K562 (cell line): ENCODE results near the gene RABL3. TPM values are rescaled to one million over a fixed set of nuclear protein-coding genes. Genes with fewer than 3 reads are reported as not detected.

ENCODE experiments used
- ATAC-seq: fragments of 200-7000 bp; cut with Tn5 transposase; 3 replicates; pipeline ENCODE4 v1.9.1; 2020; ENCODE audit warnings: moderate library complexity
- BruUV-seq: library from RNA; stranded (reverse); fragments of 400-500 nt; replicated peaks from 2 replicates; lab custom pipeline; 2021; lab: Mats Ljungman, UMichigan
- CTCF ChIA-PET: fragments of 300-600 bp; formaldehyde crosslinking; extraction: SDS; loops from one replicate; lab custom pipeline; 2021; ENCODE audit warnings: low intra/inter-chr PET ratio; lab: Yijun Ruan, JAX
- POLR2A ChIA-PET: fragments of 300-600, 350-650 bp; sonication (Branson Sonifier 250); formaldehyde crosslinking; extraction: SDS; loops from one replicate; lab custom pipeline; 2021; ENCODE audit warnings: antibody characterized with exemption, inconsistent platforms; lab: Yijun Ruan, JAX
- DNase-seq, 4 experiments: peaks; one replicate each; pipeline versions ENCODE4 v3.0.0 to v3.0.0-alpha.2; 2011 to 2018; ENCODE audit warnings: low spot score in 3 of 4, mixed read lengths in 3 of 4; ENCODE audit errors: extremely low read depth in 1 of 4
- FAIRE-seq: peaks from 2 replicates; lab custom pipeline; 2011; peaks lifted over from hg19 to GRCh38; lab: Jason Lieb, UNC
- H2AFZ ChIP-seq: 2 replicates; pipeline ENCODE4 v1.6.0; 2011; ENCODE audit warnings: low read depth, low read length, control low read depth, inconsistent platforms
- H3K27ac ChIP-seq: fragments of 200-600 bp; 3 replicates; pipeline ENCODE4 v1.8.0; 2011; ENCODE audit warnings: low read depth, mild to moderate bottlenecking, control low read depth, inconsistent platforms, low read length, moderate library complexity, mixed read lengths; ENCODE audit errors: extremely low read depth
- H3K27me3 ChIP-seq, 2 experiments: fragments of 300-600 bp in 1 of 2; 2 replicates in 1 of 2; 3 replicates in 1 of 2; pipeline versions ENCODE4 v1.6.0 to v1.8.0; 2011; ENCODE audit warnings: inconsistent platforms in 2 of 2, low read length in 2 of 2, mild to moderate bottlenecking in 1 of 2, mixed read lengths in 1 of 2, moderate library complexity in 1 of 2; ENCODE audit not compliant: control insufficient read depth in 2 of 2, insufficient read depth in 2 of 2
- H3K36me3 ChIP-seq: fragments of 300-600 bp; 3 replicates; pipeline ENCODE4 v1.8.0; 2011; ENCODE audit warnings: mild to moderate bottlenecking, low read length, inconsistent platforms; ENCODE audit not compliant: control insufficient read depth, insufficient read depth
- H3K4me1 ChIP-seq, 2 experiments: fragments of 200-600 bp in 1 of 2; replicated peaks in 1 of 2; 2 replicates in 1 of 2; 3 replicates in 1 of 2; pipeline versions ENCODE4 v1.5.1 to v1.8.0; 2011; ENCODE audit warnings: inconsistent platforms in 2 of 2, low read length in 2 of 2, mild to moderate bottlenecking in 1 of 2, mixed read lengths in 1 of 2, moderate library complexity in 1 of 2; ENCODE audit not compliant: control insufficient read depth in 2 of 2, insufficient read depth in 2 of 2
- H3K4me2 ChIP-seq: 2 replicates; pipeline ENCODE4 v1.6.1; 2011; ENCODE audit warnings: low read length, control low read depth, inconsistent platforms, mixed read lengths; ENCODE audit not compliant: insufficient read depth
- H3K4me3 ChIP-seq: fragments of 200-600 bp; sonication (generic), shearing (Covaris generic); 2 replicates; pipeline ENCODE4 v1.5.1; 2016; ENCODE audit warnings: control low read depth, inconsistent platforms
- H3K79me2 ChIP-seq: fragments of 200-600 bp; 3 replicates; pipeline ENCODE4 v1.8.0; 2011; ENCODE audit warnings: low read length, inconsistent platforms; ENCODE audit not compliant: control insufficient read depth, insufficient read depth
- H3K9ac ChIP-seq, 2 experiments: 2 replicates each; pipeline versions ENCODE4 v1.6.0 to v1.6.1; 2011; ENCODE audit warnings: low read depth in 2 of 2, low read length in 2 of 2, control low read depth in 1 of 2, inconsistent platforms in 1 of 2, mild to moderate bottlenecking in 1 of 2, mixed read lengths in 1 of 2; ENCODE audit not compliant: insufficient read depth in 1 of 2
- H3K9me1 ChIP-seq: one replicate; pipeline ENCODE4 v1.6.0; 2011; ENCODE audit warnings: inconsistent platforms, mild to moderate bottlenecking, low read length, moderate library complexity; ENCODE audit not compliant: control insufficient read depth, insufficient read depth
- H3K9me3 ChIP-seq: replicated peaks from 2 replicates; pipeline ENCODE4 v1.5.1; 2011; ENCODE audit warnings: low read depth, low read length, inconsistent platforms; ENCODE audit not compliant: control insufficient read depth, insufficient read depth
- H4K20me1 ChIP-seq: replicated peaks from 2 replicates; pipeline ENCODE4 v1.6.1; 2011; ENCODE audit warnings: low read length, inconsistent platforms, mixed read lengths; ENCODE audit not compliant: control insufficient read depth, insufficient read depth
- ARHGAP35 ChIP-seq: fragments of 450-650 bp; IDR thresholded peaks from 2 replicates; pipeline ENCODE4 v1.6.1; 2018; ENCODE audit not compliant: partially characterized antibody
- BCL6 ChIP-seq: fragments of 250-450 bp; sonication (Bioruptor Pico); IDR thresholded peaks from 2 replicates; pipeline ENCODE4 v1.4.0; 2020
- CBFA2T3 ChIP-seq: fragments of 450-650 bp; IDR thresholded peaks from 2 replicates; pipeline ENCODE4 v1.6.1; 2017
- GTF2E2 ChIP-seq: fragments of 200-800 bp; sonication (Bioruptor generic); IDR thresholded peaks from 2 replicates; pipeline ENCODE4 v1.6.1; 2016; ENCODE audit warnings: missing genetic modification characterization, missing compliant biosample characterization
- HLTF ChIP-seq: fragments of 450-650 bp; IDR thresholded peaks from 2 replicates; pipeline ENCODE4 v1.6.1; 2016
- HMG20B ChIP-seq: fragments of 250-450 bp; sonication (Bioruptor Pico); IDR thresholded peaks from 2 replicates; pipeline ENCODE4 v1.5.0; 2021; ENCODE audit warnings: mild to moderate bottlenecking
- NR0B1 ChIP-seq: fragments of 450-650 bp; IDR thresholded peaks from one replicate; pipeline ENCODE4 v1.6.1; 2018; ENCODE audit warnings: mild to moderate bottlenecking, moderate library complexity; ENCODE audit not compliant: partially characterized antibody
- PTBP1 ChIP-seq: fragments of 200-400 bp; formaldehyde crosslinking; IDR thresholded peaks from 2 replicates; pipeline ENCODE4 v1.6.1; 2017; ENCODE audit warnings: low read depth, low read length
- RUNX1 ChIP-seq: sonication (generic); IDR thresholded peaks from 2 replicates; pipeline ENCODE4 v1.6.1; 2016; ENCODE audit warnings: antibody characterized with exemption, low read depth
- SAFB2 ChIP-seq: fragments of 200-400 bp; formaldehyde crosslinking; IDR thresholded peaks from 2 replicates; pipeline ENCODE4 v1.6.1; 2018; ENCODE audit warnings: borderline replicate concordance, low read length, low read depth, moderate library complexity; ENCODE audit not compliant: severe bottlenecking
- SMARCB1 ChIP-seq: IDR thresholded peaks from 2 replicates; pipeline ENCODE4 v1.6.1; 2011; ENCODE audit warnings: improper control_type of control experiment, low read depth; ENCODE audit not compliant: insufficient read length
- TCF15 ChIP-seq: fragments of 250-450 bp; sonication (Bioruptor Pico); IDR thresholded peaks from 2 replicates; pipeline ENCODE4 v1.8.0; 2022; ENCODE audit warnings: moderate library complexity, mild to moderate bottlenecking, inconsistent platforms
- U2AF2 ChIP-seq: fragments of 200-400 bp; formaldehyde crosslinking; optimal IDR thresholded peaks from 2 replicates; pipeline ENCODE3; 2017; ENCODE audit warnings: low read depth, mild to moderate bottlenecking, low read length
- ZBTB26 ChIP-seq: fragments of 450-650 bp; formaldehyde crosslinking; IDR thresholded peaks from 2 replicates; pipeline ENCODE4 v1.4.0; 2022; ENCODE audit warnings: missing genetic modification characterization
- WGBS: fragments of 100-300 bp; shearing (Covaris generic); methylation state at CpG from one replicate; pipeline ENCODE4 v1.1.6; 2016; ENCODE audit warnings: low coverage, mixed read lengths; ENCODE audit not compliant: insufficient coverage; ENCODE audit errors: missing lambda C conversion rate; 5-methylcytosine and 5-hydroxymethylcytosine counted together
- in situ Hi-C: fragments of 300-500 bp; cut with MboI; formaldehyde crosslinking; loops from 4 replicates; pipeline ENCODE4 v1.15.0; 2018; ENCODE audit warnings: inconsistent platforms, mixed read lengths
- intact Hi-C: fragments of 100-400 bp; cut with micrococcal nuclease; formaldehyde crosslinking; loops from 2 replicates; pipeline ENCODE4 v1.14.2; 2022
- polyA plus RNA-seq, 8 experiments: library from polyadenylated mRNA; depleted of rRNA in 4 of 8; stranded (reverse) in 5 of 8; unstranded in 3 of 8; fragments of >200 nt; fragmentation: Nextera tagmentation in 2 of 8; fragmentation: Illumina TruSeq in 1 of 8; extraction: Ambion mirVana in 2 of 8; extraction: Trizol in 1 of 8; gene quantifications; 2 replicates each; pipeline versions ENCODE4 v1.2.1 to v1.2.3, GENCODE V29; 2011 to 2014; ENCODE audit warnings: inconsistent platforms in 1 of 8, missing spikeins in 1 of 8
- total RNA-seq, 7 experiments: library from RNA; depleted of rRNA in 6 of 7; stranded (reverse); fragments of >200 nt in 6 of 7; fragmentation: Illumina TruSeq in 2 of 7; extraction: Trizol in 2 of 7; gene quantifications; 2 replicates each; pipeline versions ENCODE4 v1.2.1 to v1.2.3, GENCODE V29; 2011 to 2021; ENCODE audit warnings: low replicate concordance in 1 of 7
- TF ChIP-seq, protein P1 (sequence below): sonication (generic); formaldehyde crosslinking; IDR thresholded peaks from 2 replicates; pipeline ENCODE4 v1.8.1; 2023; ENCODE audit warnings: mild to moderate bottlenecking, missing genetic modification reagents

RABL3 gene
- total and polyA plus RNA-seq, 9 of the 15 experiments (the other 6 are each of a cell fraction or from before 2014, with no cell fraction given), result 6.5 to 30.7 (median 12.3) TPM

GRCh38 chr3:120752230-120752629 is 9.9 kb upstream of the RABL3 start:
- no peak for FAIRE-seq

More at GRCh38 chr3:120752230-120752629, 9.9 kb upstream of the RABL3 start:
- H3K27me3 ChIP-seq, result no peaks in the 10 kb centered on the region
- no peaks in the 10 kb centered on the region for H4K20me1 ChIP-seq
- H3K79me2 ChIP-seq, result peaks cover 40% of the 10 kb centered on the region
- ATAC-seq (no peak), DNase-seq (no peak)
- H3K4me3 ChIP-seq, result no peak overlapping the region
- H3K36me3 ChIP-seq, result peaks cover 24% of the 10 kb centered on the region; the same call in 2 of the 3 replicates
- WGBS, result 71% methylated on average over 1 of the region's 1 CpG
- H3K9me1 ChIP-seq, result no peaks in the 10 kb centered on the region
- no peaks in the 10 kb centered on the region for H3K4me1 ChIP-seq
- CTCF ChIA-PET, result no interaction called here
- no peak overlapping the region for H2AFZ ChIP-seq
- in situ Hi-C loops (no loop called here), intact Hi-C loops (no loop called here)
- H3K9me3 ChIP-seq, result no peaks in the 10 kb centered on the region
- no peak overlapping the region for H3K27ac ChIP-seq
- H3K4me2 ChIP-seq, result no peak overlapping the region
- no peak overlapping the region for H3K9ac ChIP-seq
- BruUV-seq, result no TSS peak
- POLR2A ChIA-PET, result no interaction called here
- no peak for TF ChIP-seq SMARCB1
- TF ChIP-seq, protein P1, sequence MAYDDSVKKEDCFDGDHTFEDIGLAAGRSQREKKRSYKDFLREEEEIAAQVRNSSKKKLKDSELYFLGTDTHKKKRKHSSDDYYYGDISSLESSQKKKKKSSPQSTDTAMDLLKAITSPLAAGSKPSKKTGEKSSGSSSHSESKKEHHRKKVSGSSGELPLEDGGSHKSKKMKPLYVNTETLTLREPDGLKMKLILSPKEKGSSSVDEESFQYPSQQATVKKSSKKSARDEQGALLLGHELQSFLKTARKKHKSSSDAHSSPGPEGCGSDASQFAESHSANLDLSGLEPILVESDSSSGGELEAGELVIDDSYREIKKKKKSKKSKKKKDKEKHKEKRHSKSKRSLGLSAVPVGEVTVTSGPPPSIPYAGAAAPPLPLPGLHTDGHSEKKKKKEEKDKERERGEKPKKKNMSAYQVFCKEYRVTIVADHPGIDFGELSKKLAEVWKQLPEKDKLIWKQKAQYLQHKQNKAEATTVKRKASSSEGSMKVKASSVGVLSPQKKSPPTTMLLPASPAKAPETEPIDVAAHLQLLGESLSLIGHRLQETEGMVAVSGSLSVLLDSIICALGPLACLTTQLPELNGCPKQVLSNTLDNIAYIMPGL (CRISPR knock-in tag), result no peak
- TF ChIP-seq ARHGAP35, result no peak
- TF ChIP-seq HLTF, result no peak
- no peak for TF ChIP-seq HMG20B (CRISPR knock-in tag)
- no peak for TF ChIP-seq RUNX1
- TF ChIP-seq NR0B1, result no peak
- TF ChIP-seq SAFB2, result no peak
- TF ChIP-seq U2AF2, result no peak
- TF ChIP-seq TCF15, result no peak
- TF ChIP-seq GTF2E2 (tag), result no peak
- TF ChIP-seq BCL6, result no peak
- TF ChIP-seq ZBTB26, result no peak
- TF ChIP-seq PTBP1, result no peak
- TF ChIP-seq CBFA2T3, result no peak
